ENCODE measurements around the gene DNAJB12.
"Not testable (repeated sequence)": the region's sequence is repeated elsewhere in the genome, so short reads cannot be mapped to it uniquely, and the experiment has no call there.

DNAJB12 gene

GRCh38 chr10:72330069-72330426 lies 24.7 kb downstream of the DNAJB12 start:
- no peak for DNase-seq (ENCODE audit: low read depth)

GRCh38 chr10:72329290-72330068 lies 25.2 kb downstream of the DNAJB12 start:
- no peak for DNase-seq (ENCODE audit: low read depth)

DNA sequence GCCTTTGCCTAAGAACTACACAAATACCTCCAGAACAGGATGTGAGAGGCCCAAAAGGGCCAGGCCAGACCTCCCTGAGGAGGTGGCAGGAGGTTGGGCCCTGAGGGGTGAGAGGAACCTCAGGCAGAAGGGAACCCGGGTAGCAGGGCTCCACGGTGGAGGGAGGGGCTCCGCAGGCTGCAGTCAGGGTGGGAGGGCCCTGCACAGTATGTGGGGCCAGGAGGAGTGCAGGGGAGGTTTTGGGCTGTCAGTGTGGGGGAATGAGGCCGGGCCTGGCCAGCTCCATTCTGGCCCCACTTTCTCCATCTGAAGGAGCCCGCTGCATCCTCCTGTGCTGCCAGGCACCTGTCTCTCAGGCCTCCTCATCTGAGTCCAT lies 25.9 kb downstream of the DNAJB12 start:
- no peak for DNase-seq (ENCODE audit: low read depth)

DNA sequence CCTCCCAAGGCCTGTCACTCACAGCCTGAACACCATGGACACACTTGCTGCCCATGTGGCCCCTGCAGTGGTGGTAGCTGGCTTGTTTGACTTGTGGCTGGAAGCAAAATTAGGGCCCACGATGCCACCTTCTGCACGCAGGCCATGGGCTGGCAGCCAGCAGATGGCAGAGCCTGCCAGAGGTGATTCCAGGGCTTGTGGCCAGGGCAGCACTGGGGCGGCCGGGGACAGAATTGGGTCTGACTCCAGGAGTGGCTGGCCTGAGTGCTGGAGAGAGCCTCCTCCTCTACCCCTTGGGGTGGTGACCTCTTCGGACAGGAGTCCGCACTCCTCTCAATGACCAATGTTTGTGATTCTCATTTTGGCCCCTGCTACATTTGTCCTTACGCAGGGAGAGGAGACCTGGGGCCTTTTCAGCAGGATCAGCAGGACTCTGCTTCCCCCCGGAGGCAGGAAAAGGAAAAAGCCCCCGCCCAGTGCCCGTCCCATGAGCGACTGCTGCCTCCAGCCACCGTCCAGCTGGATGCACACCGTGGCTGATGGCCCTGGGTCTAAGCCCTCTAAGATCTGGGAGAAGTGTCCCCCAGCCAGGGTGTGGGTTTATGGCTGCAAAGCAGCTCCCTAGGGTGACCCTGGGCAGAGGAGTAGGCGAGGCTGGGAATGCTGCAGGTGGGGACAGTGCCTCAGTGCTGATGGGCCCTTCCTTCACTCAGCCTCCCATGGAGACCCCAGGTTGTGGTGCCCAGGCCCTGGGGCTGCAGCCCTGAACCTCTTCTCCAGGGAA lies 26.5 kb downstream of the DNAJB12 start:
- no peak for DNase-seq (ENCODE audit: low read depth)

DNA sequence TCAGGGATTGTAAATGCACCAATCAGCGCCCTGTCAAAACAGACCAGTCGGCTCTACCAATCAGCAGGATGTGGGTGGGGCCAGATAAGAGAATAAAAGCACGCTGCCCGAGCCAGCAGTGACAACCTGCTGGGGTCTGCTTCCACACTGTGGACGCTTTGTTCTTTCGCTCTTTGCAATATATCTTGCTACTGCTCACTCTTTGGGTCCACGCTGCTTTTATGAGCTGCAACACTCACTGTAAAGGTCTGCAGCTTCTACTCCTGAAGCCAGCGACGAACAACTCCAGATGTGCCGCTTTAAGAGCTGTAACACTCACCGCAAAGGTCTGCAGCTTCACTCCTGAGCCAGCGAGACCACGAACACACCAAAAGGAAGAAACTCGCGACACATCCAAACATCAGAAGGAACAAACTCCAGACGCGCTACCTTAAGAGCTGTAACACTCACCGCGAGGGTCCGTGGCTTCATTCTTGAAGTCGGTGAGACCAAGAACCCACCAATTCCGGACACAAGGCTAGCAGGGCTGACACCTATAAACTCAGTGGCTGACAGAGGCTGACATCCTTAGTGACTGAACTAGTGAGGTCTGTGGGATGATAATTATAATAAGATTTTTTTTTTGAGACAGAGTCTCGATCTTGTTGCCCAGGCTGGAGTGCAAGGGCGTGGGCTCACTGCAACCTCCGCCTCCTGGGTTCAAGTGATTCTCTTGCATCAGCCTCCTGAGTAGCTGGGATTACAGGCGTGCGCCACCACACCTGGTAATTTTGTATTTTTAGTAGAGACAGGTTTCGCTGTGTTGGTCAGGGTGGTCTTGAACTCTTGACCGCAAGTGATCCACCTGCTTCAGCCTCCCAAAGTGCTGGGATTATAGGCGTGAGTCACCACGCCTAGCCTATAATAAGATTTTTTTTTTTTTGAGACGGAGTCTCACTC lies 27.8 kb downstream of the DNAJB12 start:
- DNase-seq (ENCODE audit: low read depth): peak; percentile 53

DNA sequence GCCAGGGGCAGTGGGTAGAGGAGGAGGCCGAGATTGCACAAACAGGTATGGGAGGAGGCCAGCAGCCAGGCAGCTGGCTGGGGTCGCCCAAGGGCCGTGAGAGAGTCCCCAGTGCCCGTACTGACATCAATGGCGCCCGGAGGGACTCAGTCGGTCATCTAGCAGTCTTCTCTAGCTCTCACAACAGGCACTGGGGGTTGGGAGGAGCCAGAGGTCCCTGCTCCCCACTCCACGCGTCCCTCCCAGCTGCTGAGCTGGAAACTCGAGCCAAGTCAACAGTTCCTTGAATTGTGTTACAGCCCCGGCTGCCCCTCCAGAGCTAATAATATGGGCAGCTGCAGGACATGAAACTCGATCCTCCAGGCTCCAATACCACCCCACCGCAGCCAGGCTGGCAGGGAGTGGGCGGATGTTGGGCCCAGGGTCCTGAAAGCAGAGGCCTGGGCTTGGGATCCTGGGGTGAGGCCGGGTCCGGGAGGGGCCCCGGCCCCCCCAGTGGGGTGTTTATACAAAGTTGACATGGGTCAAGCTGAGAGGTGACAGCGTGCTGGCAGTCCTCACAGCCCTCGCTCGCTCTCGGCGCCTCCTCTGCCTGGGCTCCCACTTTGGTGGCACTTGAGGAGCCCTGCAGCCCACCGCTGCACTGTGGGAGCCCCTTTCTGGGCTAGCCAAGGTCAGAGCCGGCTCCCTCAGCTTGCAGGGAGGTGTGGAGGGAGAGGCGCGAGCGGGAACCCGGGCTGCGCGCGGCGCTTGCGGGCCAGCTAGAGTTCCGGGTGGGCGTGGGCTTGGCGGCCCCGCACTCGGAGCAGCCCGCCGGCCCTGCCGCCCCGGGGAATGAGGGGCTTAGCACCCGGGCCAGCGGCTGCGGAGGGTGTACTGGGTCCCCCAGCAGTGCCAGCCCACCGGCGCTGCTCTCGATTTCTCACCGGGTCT lies 29.2 kb downstream of the DNAJB12 start:
- not testable (repeated sequence) for DNase-seq (ENCODE audit: low read depth)

DNA sequence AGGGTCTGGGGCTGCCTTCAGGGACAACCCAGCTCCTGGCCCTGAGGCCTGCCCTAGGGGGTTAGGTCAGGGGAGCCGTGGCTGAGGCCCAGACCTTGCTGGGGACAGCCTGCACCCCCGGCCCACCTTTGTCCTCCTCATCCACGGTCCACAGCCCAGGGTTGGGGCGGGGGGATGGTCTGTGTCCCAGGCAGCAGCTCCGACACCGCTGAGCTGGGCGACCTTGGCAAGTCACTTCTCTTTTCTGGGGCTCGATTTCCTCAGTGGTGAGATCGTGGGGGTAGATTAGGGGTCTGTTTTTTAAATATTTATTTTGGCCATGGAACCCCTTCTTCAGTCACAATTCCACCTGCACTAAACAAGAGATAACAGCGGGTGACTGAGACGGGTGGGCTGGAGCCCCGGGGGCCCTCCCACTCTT lies 30.9 kb downstream of the DNAJB12 start:
- DNase-seq (ENCODE audit: low read depth): no peak

- no peak for DNase-seq (ENCODE audit: low read depth)
Observed at GRCh38 chr10:72323108-72323749, 31.5 kb downstream of the DNAJB12 start.

DNA sequence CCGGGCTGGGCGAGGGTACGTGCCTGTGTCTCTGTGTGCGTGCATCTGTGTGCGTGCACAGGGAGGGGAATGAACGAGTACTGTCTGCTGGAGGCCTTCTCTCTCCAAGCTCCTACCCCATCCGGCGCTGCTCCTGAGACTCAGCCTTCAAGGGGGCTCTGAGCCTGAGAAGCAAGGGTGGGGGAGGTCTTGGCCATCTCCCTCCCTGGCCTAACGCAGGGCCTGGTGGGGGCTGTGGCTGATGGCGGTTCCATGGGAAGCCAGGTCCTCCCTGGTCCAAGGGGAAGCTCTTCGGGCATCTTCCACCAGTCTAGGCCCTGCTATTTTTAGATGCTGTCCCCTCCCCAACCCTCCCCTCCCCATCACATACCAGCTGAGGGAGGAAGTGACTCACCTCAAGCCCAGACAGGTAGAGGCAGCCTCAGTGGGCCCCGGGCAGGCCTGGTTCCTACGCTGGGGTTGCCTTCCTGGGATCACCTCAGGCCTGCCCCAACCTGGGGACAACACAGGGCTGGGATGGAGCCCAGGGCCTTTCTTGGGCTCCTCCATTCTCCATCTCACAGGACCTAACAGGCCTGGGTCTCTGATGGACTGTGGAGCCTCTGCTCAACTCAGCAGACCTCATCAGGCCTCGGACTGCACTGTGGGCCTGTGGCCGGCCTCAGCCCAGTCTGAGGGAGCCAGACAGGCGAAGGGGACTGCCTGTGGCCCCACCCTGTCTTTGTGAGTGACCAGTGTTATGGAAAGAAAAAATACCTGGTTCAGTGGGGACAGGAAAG lies 32.2 kb downstream of the DNAJB12 start:
- peak; percentile 52 for DNase-seq (ENCODE audit: low read depth)

GRCh38 chr10:72322030-72322279 lies 32.8 kb downstream of the DNAJB12 start:
- no peak for DNase-seq (ENCODE audit: low read depth)

GRCh38 chr10:72321248-72322029 lies 33.3 kb downstream of the DNAJB12 start:
- DNase-seq (ENCODE audit: low read depth): no peak

DNA sequence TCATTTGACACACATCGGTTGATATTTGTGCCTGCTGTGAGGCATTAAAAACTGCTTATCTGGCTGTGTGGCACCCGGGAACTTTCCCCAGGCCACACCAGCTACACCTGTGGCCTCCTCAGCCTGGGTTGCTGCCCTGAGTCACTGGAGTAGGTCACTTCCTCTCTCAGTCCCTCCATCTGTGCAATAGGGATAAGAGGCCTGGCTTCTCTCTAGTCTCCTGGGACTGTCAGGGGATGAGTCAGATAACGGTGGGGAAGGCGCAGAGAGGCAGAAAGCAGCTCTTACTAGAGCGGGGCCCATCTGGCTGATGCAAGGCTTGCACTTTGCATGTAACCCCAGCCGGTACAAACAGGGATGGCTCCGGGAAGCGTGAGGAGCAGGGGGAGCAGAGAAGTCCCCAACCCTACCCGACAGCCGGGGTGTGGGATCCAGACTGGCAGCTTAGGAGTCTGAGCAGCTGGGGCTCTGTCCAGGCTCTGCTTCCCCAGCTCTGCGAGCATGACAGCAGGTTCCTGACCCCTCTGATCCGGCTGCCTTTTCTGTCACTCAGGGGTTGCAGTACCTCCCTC lies 34.0 kb downstream of the DNAJB12 start:
- DNase-seq (ENCODE audit: low read depth): peak; percentile 64

DNA sequence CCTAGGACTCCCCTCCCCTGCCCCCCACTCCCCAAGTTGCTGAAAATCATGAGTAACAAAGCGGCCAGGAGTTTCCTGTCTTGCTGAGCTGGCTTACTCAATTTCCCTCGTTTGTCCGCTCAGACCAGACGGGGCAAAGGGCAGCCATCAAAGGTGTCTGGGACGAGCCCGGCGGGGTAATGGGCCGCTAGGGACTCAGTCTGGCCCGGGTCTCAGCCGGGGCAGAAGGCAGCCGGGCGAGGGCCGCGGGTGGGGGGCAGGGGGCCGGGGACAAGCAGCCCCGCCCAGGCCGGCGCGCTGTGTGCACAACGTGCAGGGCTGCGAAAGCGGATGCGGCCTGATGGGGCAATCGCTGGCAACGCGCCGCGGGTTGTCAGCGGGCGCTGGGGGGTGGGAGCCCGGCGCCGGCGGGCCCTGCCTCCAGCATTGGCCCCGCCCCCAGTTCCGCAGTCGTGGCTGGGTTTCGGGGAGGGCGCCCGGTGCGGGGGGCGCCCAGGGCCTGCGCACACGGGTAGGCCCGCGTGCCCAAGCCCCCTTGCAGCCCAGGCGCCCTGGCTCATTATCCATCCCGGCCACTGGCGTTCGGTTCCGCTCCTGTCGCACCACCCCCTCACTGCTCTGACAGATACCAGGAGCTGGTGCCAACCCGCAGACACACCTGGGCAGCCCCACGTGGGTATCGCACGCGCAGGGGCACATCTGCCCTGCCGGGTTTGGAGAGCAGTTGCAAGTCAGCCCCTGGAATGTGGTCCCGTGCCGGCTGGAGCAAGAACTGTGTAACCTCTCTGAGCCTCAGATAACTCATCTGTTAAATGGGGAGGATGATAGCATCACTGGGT lies 35.1 kb downstream of the DNAJB12 start:
- DNase-seq (ENCODE audit: low read depth): peak; percentile 82

DNA sequence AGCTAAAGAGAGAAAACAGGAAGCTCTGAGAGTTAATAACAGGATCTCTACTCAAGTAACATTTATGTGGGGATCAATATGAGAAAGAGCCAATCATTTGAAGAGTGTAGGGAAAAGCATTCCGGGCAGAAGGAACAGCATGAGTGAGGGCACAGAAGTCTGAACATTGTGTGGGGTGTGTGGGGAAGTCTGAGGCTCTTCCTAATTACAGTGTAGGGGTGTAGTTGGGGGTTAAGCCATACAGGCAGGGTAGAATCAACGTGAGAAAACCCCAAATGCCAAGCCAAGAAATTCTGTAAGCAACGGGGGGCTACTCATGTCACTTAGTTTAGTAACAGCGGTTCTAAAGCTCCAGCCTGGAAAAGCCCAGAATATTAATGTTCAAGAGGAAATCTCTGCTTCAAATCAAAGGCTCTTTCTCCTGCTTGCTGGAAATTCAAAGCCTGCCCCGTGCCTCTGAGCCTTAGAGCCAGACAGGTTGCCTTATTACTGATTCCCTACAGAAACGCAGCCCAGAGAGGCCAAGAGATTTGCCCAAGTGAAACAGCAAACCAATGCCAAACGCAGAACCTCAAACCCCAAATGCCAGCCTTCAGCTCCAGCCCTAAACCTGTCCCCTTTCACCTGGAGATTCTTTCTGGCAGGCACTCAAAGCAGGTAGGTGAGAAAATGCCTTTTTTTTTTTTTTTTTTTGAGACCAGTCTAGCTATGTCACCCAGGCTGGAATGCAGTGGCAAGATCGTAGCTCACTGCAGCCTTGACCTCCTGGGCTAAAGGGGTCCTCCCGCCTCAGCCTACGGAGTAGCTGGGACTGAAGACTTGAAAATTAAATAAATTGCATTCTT lies 36.1 kb downstream of the DNAJB12 start:
- DNase-seq (ENCODE audit: low read depth): no peak

DNA sequence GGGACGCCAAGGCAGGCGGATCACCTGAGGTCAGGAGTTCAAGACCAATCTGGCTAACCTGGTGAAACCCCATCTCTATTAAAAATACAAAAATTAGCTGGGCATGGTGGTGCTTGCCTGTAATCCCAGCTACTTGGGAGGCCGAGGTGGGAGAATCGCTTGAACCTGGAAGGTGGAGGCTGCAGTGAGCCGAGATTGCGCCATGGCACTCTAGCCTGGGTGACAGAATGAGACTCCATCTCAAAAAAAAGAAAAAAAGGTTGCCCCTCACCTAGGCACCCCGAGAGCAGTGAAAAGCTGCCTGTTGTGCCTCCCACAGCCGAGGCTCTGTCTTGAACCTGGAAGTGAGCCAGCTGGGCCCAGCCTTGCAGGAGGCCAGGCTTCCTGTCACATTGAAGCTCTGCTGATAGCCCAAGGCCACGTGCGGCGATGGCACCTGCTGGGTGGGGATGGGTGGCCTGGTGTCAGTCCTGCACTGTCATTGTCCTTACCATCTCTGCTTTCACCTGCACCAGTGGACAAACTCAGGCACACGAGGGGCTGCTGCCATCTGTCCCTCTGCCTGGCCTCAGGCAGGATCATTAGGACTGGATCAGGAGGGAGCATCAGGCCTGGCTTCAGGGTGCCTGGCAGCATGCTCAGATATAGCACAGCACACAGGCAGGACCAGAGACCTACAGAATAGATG lies 37.8 kb downstream of the DNAJB12 start:
- DNase-seq (ENCODE audit: low read depth): no peak

- no peak for DNase-seq (ENCODE audit: low read depth)
Observed at GRCh38 chr10:72316386-72316700, 38.4 kb downstream of the DNAJB12 start.

Measured in activated T-helper 9 cell treated with anti-CD3 and anti-CD28 coated beads, Interleukin-2, amount 50 U/mL, for 16 hours (primary cell).